Smooth muscle cell (in vitro differentiated cells): ENCODE measurements around the gene TMEM9. TPM values are rescaled to one million over a fixed set of nuclear protein-coding genes. Genes with fewer than 3 reads are reported as not detected.

ENCODE experiments used
- DNase-seq: peaks from one replicate; lab custom pipeline; 2025; ENCODE audit not compliant: unreplicated experiment; lab: John Stamatoyannopoulos, UW
- H2AFZ ChIP-seq: fragments of 200-600 bp; sonication (generic); 2 replicates; pipeline ENCODE4 v1.6.0; 2016; ENCODE audit warnings: antibody characterized with exemption, low read depth, mild to moderate bottlenecking
- H3F3A ChIP-seq: fragments of 200-600 bp; sonication (generic); 2 replicates; pipeline ENCODE4 v1.6.0; 2017; ENCODE audit warnings: antibody characterized with exemption, low read depth
- H3K27ac ChIP-seq: fragments of 200-600 bp; sonication (generic); 2 replicates; pipeline ENCODE4 v1.5.1; 2016; ENCODE audit warnings: low read depth, mild to moderate bottlenecking
- H3K27me3 ChIP-seq: fragments of 200-600 bp; sonication (generic); 2 replicates; pipeline ENCODE4 v1.6.1; 2016; ENCODE audit warnings: low read depth, mild to moderate bottlenecking
- H3K36me3 ChIP-seq: fragments of 200-600 bp; sonication (generic); 2 replicates; pipeline ENCODE4 v1.5.1; 2016; ENCODE audit warnings: low read depth
- H3K4me1 ChIP-seq: fragments of 200-600 bp; sonication (generic); 2 replicates; pipeline ENCODE4 v1.5.1; 2016; ENCODE audit warnings: low read depth
- H3K4me2 ChIP-seq: fragments of 200-600 bp; sonication (generic); 2 replicates; pipeline ENCODE4 v1.6.0; 2016; ENCODE audit warnings: mild to moderate bottlenecking
- H3K4me3 ChIP-seq: fragments of 200-600 bp; sonication (generic); 2 replicates; pipeline ENCODE4 v1.5.1; 2016; ENCODE audit warnings: mild to moderate bottlenecking
- H3K79me2 ChIP-seq: fragments of 200-600 bp; sonication (generic); 2 replicates; pipeline ENCODE4 v1.6.0; 2016; ENCODE audit warnings: low read depth, mild to moderate bottlenecking
- H3K9ac ChIP-seq: fragments of 200-600 bp; sonication (generic); 2 replicates; pipeline ENCODE4 v1.6.0; 2016; ENCODE audit warnings: low read depth
- H3K9me3 ChIP-seq: fragments of 200-600 bp; sonication (generic); replicated peaks from 2 replicates; pipeline ENCODE4 v1.5.1; 2016; ENCODE audit warnings: low read depth
- H4K20me1 ChIP-seq: fragments of 200-600 bp; sonication (generic); 2 replicates; pipeline ENCODE4 v1.6.0; 2016; ENCODE audit warnings: low read depth
- CTCF ChIP-seq: fragments of 200-600 bp; sonication (generic); IDR thresholded peaks from 2 replicates; pipeline ENCODE4 v1.5.1; 2017; ENCODE audit warnings: borderline replicate concordance, mild to moderate bottlenecking, antibody characterized with exemption; ENCODE audit not compliant: insufficient read depth, poor library complexity, severe bottlenecking
- WGBS: methylation state at CpG from one replicate; pipeline ENCODE4 v1.1.7; 2016; ENCODE audit warnings: low lambda C conversion rate; 5-methylcytosine and 5-hydroxymethylcytosine counted together
- polyA plus RNA-seq: library from polyadenylated mRNA; unstranded; fragments of >200 nt; fragmentation: Nextera tagmentation; extraction: Ambion mirVana; gene quantifications from 2 replicates; pipeline ENCODE4 v1.2.1, GENCODE V29; 2016
- total RNA-seq: library from RNA; depleted of rRNA; stranded (reverse); fragments of >200 nt; gene quantifications from 2 replicates; pipeline ENCODE4 v1.2.3, GENCODE V29; 2014

Gene TMEM9
- total and polyA plus RNA-seq, 2 experiments from 2014 or later: 153 to 211 TPM

- TF ChIP-seq CTCF: no peak
- no peaks in the 10 kb centered on the region for H3K27me3 ChIP-seq
- 92% methylated on average over 9 of the region's 9 CpGs for WGBS
- H4K20me1 ChIP-seq: no peaks in the 10 kb centered on the region
- no peaks in the 10 kb centered on the region for H3F3A ChIP-seq
- peaks cover 6% of the 10 kb centered on the region for H3K4me1 ChIP-seq
- peak overlapping the region; percentile 78 for H3K27ac ChIP-seq
- H3K36me3 ChIP-seq: no peaks in the 10 kb centered on the region
- peak overlapping the region; percentile 47 for H3K4me2 ChIP-seq
- no peak overlapping the region for H3K4me3 ChIP-seq
- H3K9ac ChIP-seq: peak overlapping the region; percentile 52
- H2AFZ ChIP-seq: no peak overlapping the region
- H3K79me2 ChIP-seq: no peaks in the 10 kb centered on the region
- no peaks in the 10 kb centered on the region for H3K9me3 ChIP-seq
- DNase-seq: no peak
These were observed 25.8 kb downstream of the TMEM9 start for GRCh38 chr1:201128476-201128875.

DNA sequence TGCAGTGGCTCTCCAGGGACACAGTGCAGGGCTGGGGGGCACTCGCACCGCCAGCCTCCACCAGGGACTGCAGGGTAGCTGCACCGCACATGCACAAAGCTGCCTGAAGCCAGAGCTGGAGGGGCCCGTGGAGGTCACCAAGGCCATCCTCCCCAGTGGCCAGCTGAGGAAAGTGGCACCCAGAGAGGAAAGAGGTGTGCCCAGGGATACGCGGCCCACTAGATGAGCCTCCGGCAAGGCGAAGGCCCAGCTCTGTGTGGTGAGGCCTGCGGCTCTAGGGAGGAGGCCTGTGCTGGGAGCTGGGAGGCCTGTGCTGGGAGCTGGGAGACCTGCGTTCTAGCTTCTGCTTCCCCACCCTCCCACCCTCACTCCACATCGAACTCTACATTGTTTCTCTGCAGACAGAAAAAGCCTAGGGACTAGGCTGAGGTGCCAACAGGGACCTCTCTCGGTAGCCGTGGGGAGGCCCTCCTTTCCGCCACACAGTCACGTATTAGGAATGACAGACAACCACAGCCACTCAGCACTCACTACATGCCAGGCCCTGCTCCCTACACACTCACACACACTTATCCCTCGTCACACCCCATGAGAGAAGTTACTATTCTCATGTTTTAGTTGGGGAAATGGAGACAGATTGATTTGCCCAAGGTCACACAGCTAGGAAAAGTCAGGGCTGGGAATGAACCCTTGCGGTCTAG lies 26.4 kb downstream of the TMEM9 start:
- Histone ChIP-seq H3K36me3 (no peaks in the 10 kb centered on the region), H3K9ac (peak overlapping the region; percentile 52), H3K9me3 (no peaks in the 10 kb centered on the region), H3F3A (no peaks in the 10 kb centered on the region), H3K4me1 (peaks cover 6% of the 10 kb centered on the region), H2AFZ (no peak overlapping the region), H4K20me1 (no peaks in the 10 kb centered on the region), H3K27ac (peak overlapping the region; percentile 78), H3K4me2 (peak overlapping the region; percentile 47), H3K27me3 (no peaks in the 10 kb centered on the region), H3K4me3 (no peak overlapping the region), H3K79me2 (no peaks in the 10 kb centered on the region)
- 70% methylated on average over 15 of the region's 17 CpGs for WGBS
- TF ChIP-seq CTCF: peak; percentile 18
- DNase-seq: no peak

GRCh38 chr1:201126832-201127754 lies 27.2 kb downstream of the TMEM9 start, which contains the start of gene ASCL5:
TSS of gene ASCL5 (minus strand) at chr1:201127184. CDS start at chr1:201115372, 11,812 bp downstream.
- Histone ChIP-seq H4K20me1 (no peaks in the 10 kb centered on the region), H3K27ac (peak within 1 kb of the TSS; percentile 78), H2AFZ (no peak within 1 kb of the TSS), H3K4me1 (peaks cover 6% of the 10 kb centered on the region), H3K36me3 (no peaks in the 10 kb centered on the region), H3K4me2 (peak within 1 kb of the TSS; percentile 12), H3K9me3 (no peaks in the 10 kb centered on the region), H3K4me3 (no peak within 1 kb of the TSS), H3F3A (no peaks in the 10 kb centered on the region), H3K9ac (no peak within 1 kb of the TSS), H3K79me2 (no peaks in the 10 kb centered on the region), H3K27me3 (no peaks in the 10 kb centered on the region)
- 75% methylated on average over 24 of the region's 24 CpGs for WGBS
- TF ChIP-seq CTCF: no peak
- no peak for DNase-seq
